ENCODE measurements around the gene GRIN1. TPM values are rescaled to one million over a fixed set of nuclear protein-coding genes. Genes with fewer than 3 reads are reported as not detected.

The GRIN1 gene
- total and polyA plus RNA-seq, 2 experiments from 2014 or later = not detected

DNA sequence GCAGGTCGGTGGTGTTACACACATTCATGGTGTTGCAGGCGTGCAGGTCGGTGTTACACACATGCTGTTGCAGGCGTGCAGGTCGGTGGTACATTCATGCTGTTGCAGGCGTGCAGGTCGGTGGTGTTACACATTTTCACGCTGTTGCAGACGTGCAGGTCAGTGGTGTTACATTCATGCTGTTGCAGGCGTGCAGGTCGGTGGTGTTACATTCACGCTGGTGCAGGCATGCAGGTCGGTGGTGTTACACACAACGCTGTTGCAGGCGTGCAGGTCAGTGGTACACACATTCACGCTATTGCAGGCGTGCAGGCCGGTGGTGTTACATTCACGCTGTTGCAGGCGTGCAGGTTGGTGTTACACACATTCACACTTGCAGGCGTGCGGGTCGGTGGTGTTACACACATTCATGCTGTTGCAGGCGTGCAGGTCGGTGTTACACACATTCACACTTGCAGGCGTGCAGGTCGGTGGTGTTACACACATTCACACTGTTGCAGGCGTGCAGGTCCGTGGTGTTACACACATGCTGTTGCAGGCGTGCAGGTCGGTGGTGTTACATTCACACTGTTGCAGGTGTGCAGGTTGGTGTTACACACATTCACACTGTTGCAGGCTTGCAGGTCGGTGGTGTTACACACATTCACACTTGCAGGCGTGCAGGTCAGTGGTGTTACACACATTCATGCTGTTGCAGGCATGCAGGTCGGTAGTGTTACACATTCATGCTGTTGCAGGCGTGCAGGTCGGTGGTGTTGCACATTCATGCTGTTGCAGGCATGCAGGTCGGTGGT lies 35.6 kb upstream of the GRIN1 start:
- no peak overlapping the region for H3K4me2 ChIP-seq
- no peaks in the 10 kb centered on the region for H3K9me3 ChIP-seq (ENCODE audit: low read depth)
- H3K27me3 ChIP-seq = no peaks in the 10 kb centered on the region
- no peaks in the 10 kb centered on the region for H4K20me1 ChIP-seq (ENCODE audit: insufficient read depth, poor library complexity, severe bottlenecking)
- H2AFZ ChIP-seq = no peak overlapping the region
- 93% methylated on average over 35 of the region's 37 CpGs for WGBS (ENCODE audit: low lambda C conversion rate, missing lambda C conversion rate)
- DNase-seq (ENCODE audit: low spot score) = no peak
- H3K4me1 ChIP-seq (ENCODE audit: insufficient read depth) = no peaks in the 10 kb centered on the region
- TF ChIP-seq EZH2phosphoT487 (IDR thresholded peaks at IDR 0.05; ENCODE audit: low read depth, severe bottlenecking, unreplicated experiment) = no peak
- TF ChIP-seq, protein P1, sequence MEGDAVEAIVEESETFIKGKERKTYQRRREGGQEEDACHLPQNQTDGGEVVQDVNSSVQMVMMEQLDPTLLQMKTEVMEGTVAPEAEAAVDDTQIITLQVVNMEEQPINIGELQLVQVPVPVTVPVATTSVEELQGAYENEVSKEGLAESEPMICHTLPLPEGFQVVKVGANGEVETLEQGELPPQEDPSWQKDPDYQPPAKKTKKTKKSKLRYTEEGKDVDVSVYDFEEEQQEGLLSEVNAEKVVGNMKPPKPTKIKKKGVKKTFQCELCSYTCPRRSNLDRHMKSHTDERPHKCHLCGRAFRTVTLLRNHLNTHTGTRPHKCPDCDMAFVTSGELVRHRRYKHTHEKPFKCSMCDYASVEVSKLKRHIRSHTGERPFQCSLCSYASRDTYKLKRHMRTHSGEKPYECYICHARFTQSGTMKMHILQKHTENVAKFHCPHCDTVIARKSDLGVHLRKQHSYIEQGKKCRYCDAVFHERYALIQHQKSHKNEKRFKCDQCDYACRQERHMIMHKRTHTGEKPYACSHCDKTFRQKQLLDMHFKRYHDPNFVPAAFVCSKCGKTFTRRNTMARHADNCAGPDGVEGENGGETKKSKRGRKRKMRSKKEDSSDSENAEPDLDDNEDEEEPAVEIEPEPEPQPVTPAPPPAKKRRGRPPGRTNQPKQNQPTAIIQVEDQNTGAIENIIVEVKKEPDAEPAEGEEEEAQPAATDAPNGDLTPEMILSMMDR (IDR thresholded peaks at IDR 0.05; ENCODE audit: poor library complexity) = no peak
- no peak for TF ChIP-seq EZH2 (IDR thresholded peaks at IDR 0.05; ENCODE audit: borderline replicate concordance)
- H3K27ac ChIP-seq = no peak overlapping the region
- no peaks in the 10 kb centered on the region for H3K79me2 ChIP-seq
- no peaks in the 10 kb centered on the region for H3K9me2 ChIP-seq (replicated peaks; ENCODE audit: insufficient read depth)
- no peak overlapping the region for H3K4me3 ChIP-seq
- H3K36me3 ChIP-seq (replicated peaks; ENCODE audit: insufficient read depth, low read depth) = no peaks in the 10 kb centered on the region

- Histone ChIP-seq H4K20me1 (ENCODE audit: insufficient read depth, poor library complexity, severe bottlenecking) (no peaks in the 10 kb centered on the region), H3K9me3 (ENCODE audit: low read depth) (no peaks in the 10 kb centered on the region), H3K4me3 (no peak overlapping the region), H3K79me2 (no peaks in the 10 kb centered on the region), H3K9me2 (replicated peaks; ENCODE audit: insufficient read depth) (no peaks in the 10 kb centered on the region), H3K36me3 (replicated peaks; ENCODE audit: insufficient read depth, low read depth) (no peaks in the 10 kb centered on the region), H2AFZ (no peak overlapping the region), H3K27ac (no peak overlapping the region), H3K4me1 (ENCODE audit: insufficient read depth) (no peaks in the 10 kb centered on the region), H3K27me3 (no peaks in the 10 kb centered on the region), H3K4me2 (no peak overlapping the region)
- WGBS (ENCODE audit: low lambda C conversion rate, missing lambda C conversion rate) = 94% methylated on average over 22 of the region's 31 CpGs
- TF ChIP-seq, protein P1 (IDR thresholded peaks at IDR 0.05; ENCODE audit: poor library complexity) = no peak
- TF ChIP-seq EZH2phosphoT487 (IDR thresholded peaks at IDR 0.05; ENCODE audit: low read depth, severe bottlenecking, unreplicated experiment) (no peak), EZH2 (IDR thresholded peaks at IDR 0.05; ENCODE audit: borderline replicate concordance) (no peak)
- DNase-seq (ENCODE audit: low spot score) = no peak
Measured at GRCh38 chr9:137105814-137106661, 32.9 kb upstream of the GRIN1 start.

- H4K20me1 ChIP-seq (ENCODE audit: insufficient read depth, poor library complexity, severe bottlenecking) = no peaks in the 10 kb centered on the region
- no peak for DNase-seq (ENCODE audit: low spot score)
- H3K27me3 ChIP-seq = no peaks in the 10 kb centered on the region
- no peak overlapping the region for H3K4me3 ChIP-seq
- WGBS (ENCODE audit: low lambda C conversion rate, missing lambda C conversion rate) = 96% methylated on average over 23 of the region's 27 CpGs
- H3K4me2 ChIP-seq = no peak overlapping the region
- no peaks in the 10 kb centered on the region for H3K36me3 ChIP-seq (replicated peaks; ENCODE audit: insufficient read depth, low read depth)
- H2AFZ ChIP-seq = no peak overlapping the region
- H3K9me3 ChIP-seq (ENCODE audit: low read depth) = no peaks in the 10 kb centered on the region
- H3K9me2 ChIP-seq (replicated peaks; ENCODE audit: insufficient read depth) = no peaks in the 10 kb centered on the region
- H3K79me2 ChIP-seq = no peaks in the 10 kb centered on the region
- TF ChIP-seq EZH2 (IDR thresholded peaks at IDR 0.05; ENCODE audit: borderline replicate concordance) (no peak), EZH2phosphoT487 (IDR thresholded peaks at IDR 0.05; ENCODE audit: low read depth, severe bottlenecking, unreplicated experiment) (no peak)
- TF ChIP-seq, protein P1 (IDR thresholded peaks at IDR 0.05; ENCODE audit: poor library complexity) = no peak
- H3K4me1 ChIP-seq (ENCODE audit: insufficient read depth) = no peaks in the 10 kb centered on the region
- no peak overlapping the region for H3K27ac ChIP-seq
Measured at GRCh38 chr9:137106662-137107250, 32.2 kb upstream of the GRIN1 start.

Measured in hepatocyte (in vitro differentiated cells).